Measurements from ENCODE around the gene DNAJA1. TPM values are rescaled to one million over a fixed set of nuclear protein-coding genes. Genes with fewer than 3 reads are reported as not detected.

DNAJA1 gene
- total and polyA plus RNA-seq, 2 donors (not counting 3 experiments of a cell fraction or from before 2014, with no cell fraction given), result 72.9 to 182 TPM

DNA sequence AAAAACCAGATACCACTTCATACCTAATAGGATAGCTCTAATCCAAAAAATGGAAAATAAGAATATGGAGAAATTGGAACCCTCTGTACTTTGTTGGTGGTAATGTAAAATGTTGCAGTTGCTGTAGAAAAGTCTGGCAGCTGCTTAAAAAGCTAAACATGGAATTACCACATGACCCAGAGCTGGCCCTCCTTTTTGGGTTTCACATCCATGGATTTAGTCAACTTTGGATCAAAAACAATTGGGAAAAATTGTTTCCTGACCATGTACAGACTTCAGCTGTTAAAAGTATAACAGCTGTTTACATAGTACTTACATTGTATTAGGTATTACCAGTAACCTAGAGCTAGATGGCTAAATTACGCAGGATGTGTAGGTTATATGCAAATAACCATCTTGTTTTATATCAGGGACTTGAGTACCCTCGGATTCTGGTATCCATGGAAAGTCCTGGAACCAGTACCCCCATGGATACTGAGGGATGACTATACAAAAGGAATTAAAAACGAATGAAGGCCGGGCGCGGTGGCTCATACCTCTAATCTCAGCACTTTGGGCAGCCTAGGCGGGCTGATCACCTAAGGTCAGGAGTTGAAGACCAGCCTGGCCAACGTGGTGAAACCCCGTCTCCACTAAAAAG lies 15.8 kb downstream of the DNAJA1 start:
- Histone ChIP-seq H3K9me1 (replicated peaks; ENCODE audit: control insufficient read depth, extremely low read depth, insufficient read depth, low read length) (no peaks in the 10 kb centered on the region), H3K36me3 (ENCODE audit: control insufficient read depth in 2 of 2, extremely low read depth in 1 of 2, insufficient read depth in 2 of 2, low read length in 2 of 2) (peaks cover 24 to 29% of the 10 kb centered on the region in 2 experiments), H3K27me3 (ENCODE audit: control insufficient read depth in 2 of 2, insufficient read depth in 2 of 2, low read length in 2 of 2) (no peaks in the 10 kb centered on the region), H3K27ac (ENCODE audit: insufficient read depth, low read depth, low read length) (no peak overlapping the region), H2AFZ (ENCODE audit: low read depth, low read length) (no peak overlapping the region), H3K4me2 (ENCODE audit: insufficient read depth, low read length) (no peak overlapping the region), H3K4me1 (ENCODE audit: control insufficient read depth, extremely low read depth, insufficient read depth, low read length) (peaks cover 11% of the 10 kb centered on the region), H3K4me3 (replicated peaks in 1 of 3; ENCODE audit: insufficient read depth in 1 of 3, low read depth in 1 of 3, low read length in 3 of 3) (no peak overlapping the region), H3K9ac (replicated peaks; ENCODE audit: extremely low read depth, insufficient read depth, low read length) (no peak overlapping the region), H3K9me3 (replicated peaks; ENCODE audit: control insufficient read depth, insufficient read depth, low read length) (no peaks in the 10 kb centered on the region), H4K20me1 (replicated peaks; ENCODE audit: control insufficient read depth, extremely low read depth, insufficient read depth, low read length) (peaks cover 3% of the 10 kb centered on the region), H3K79me2 (ENCODE audit: control insufficient read depth, insufficient read depth, low read length) (peaks cover 2% of the 10 kb centered on the region)
- dilution Hi-C loops (cut with MboI; ENCODE audit: extremely low pct_ligation_motif_present, low sequenced_read_pairs) (no loop called here), intact Hi-C loops (cut with micrococcal nuclease) (loop anchor here (5.0 kb wide), 1 partner anchor 664 kb away; no protein-coding TSS in a partner anchor)
- DNase-seq (ENCODE audit: low read depth, low spot score) (no peak), FAIRE-seq (no peak)
- BruUV-seq (replicated peaks), result no TSS peak
- TF ChIP-seq FOS (IDR thresholded peaks at IDR 0.05; ENCODE audit: borderline replicate concordance, insufficient read depth, low read length), result no peak
- TF ChIP-seq GATA2 (IDR thresholded peaks at IDR 0.05; ENCODE audit: insufficient read depth, insufficient read length, low read depth, low read length), result no peak
- no peak for TF ChIP-seq EZH2 (IDR thresholded peaks at IDR 0.05; ENCODE audit: borderline replicate concordance, low read depth, low read length, severe bottlenecking)
- TF ChIP-seq JUN (IDR thresholded peaks at IDR 0.05; ENCODE audit: borderline replicate concordance, insufficient read depth, insufficient read length, low read depth), result no peak
- TF ChIP-seq, protein P1, sequence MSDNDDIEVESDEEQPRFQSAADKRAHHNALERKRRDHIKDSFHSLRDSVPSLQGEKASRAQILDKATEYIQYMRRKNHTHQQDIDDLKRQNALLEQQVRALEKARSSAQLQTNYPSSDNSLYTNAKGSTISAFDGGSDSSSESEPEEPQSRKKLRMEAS (IDR thresholded peaks at IDR 0.05; ENCODE audit: insufficient read depth, insufficient read length), result no peak
- ChIA-PET POLR2A (interaction anchor here (1.1 to 3.4 kb wide), 2 partner anchors 13 to 16 kb away, joined by 8 to 21 read pairs; partner anchors contain the start of gene DNAJA1), CTCF (interaction anchor here (0.6 to 1.7 kb wide), 3 partner anchors 11 to 662 kb away, joined by 3 to 4 read pairs (median 3); no protein-coding TSS in a partner anchor)

Data from endothelial cell of umbilical vein (primary cell).